Measurements from ENCODE around the gene APBB1IP.
"Not testable (repeated sequence)": the region's sequence is repeated elsewhere in the genome, so short reads cannot be mapped to it uniquely, and the experiment has no call there.

The APBB1IP gene

GRCh38 chr10:26566525-26567350, 128.6 kb downstream of the APBB1IP start:
- no peak for DNase-seq

GRCh38 chr10:26567351-26567721, 129.2 kb downstream of the APBB1IP start:
- DNase-seq: no peak

- no peak for DNase-seq
Observed at GRCh38 chr10:26571655-26572054, 133.5 kb downstream of the APBB1IP start.

- no peak for DNase-seq
Observed at GRCh38 chr10:26573674-26574073, 135.5 kb downstream of the APBB1IP start.

GRCh38 chr10:26574783-26575182, 136.6 kb downstream of the APBB1IP start:
- no peak for DNase-seq

GRCh38 chr10:26578371-26578770, 140.2 kb downstream of the APBB1IP start:
- DNase-seq: not testable (repeated sequence)

GRCh38 chr10:26579256-26580063, 141.3 kb downstream of the APBB1IP start:
- DNase-seq: no peak

GRCh38 chr10:26586211-26586610, 148.1 kb downstream of the APBB1IP start:
- DNase-seq: no peak

GRCh38 chr10:26588611-26589010, 150.5 kb downstream of the APBB1IP start:
- DNase-seq: no peak

GRCh38 chr10:26589813-26590212, 151.7 kb downstream of the APBB1IP start:
- DNase-seq: not testable (repeated sequence)

- no peak for DNase-seq
Observed at GRCh38 chr10:26593896-26594295, 155.8 kb downstream of the APBB1IP start.

- DNase-seq: not testable (repeated sequence)
Observed at GRCh38 chr10:26603283-26603682, 165.1 kb downstream of the APBB1IP start.

GRCh38 chr10:26604320-26605093, 166.4 kb downstream of the APBB1IP start:
- DNase-seq: not testable (repeated sequence)

- DNase-seq: not testable (repeated sequence)
Observed at GRCh38 chr10:26606389-26606877, 168.3 kb downstream of the APBB1IP start.

- no peak for DNase-seq
Observed at GRCh38 chr10:26612151-26612915, 174.2 kb downstream of the APBB1IP start.
